HG03571 (cell line): ENCODE data around the gene ADGRL3.
"Not testable (repeated sequence)": the region's sequence is repeated elsewhere in the genome, so short reads cannot be mapped to it uniquely, and the experiment has no call there.

Experiments
- ATAC-seq: cut with Tn5 transposase; IDR thresholded peaks from one replicate; pipeline ENCODE4 v1.9.1; 2021; ENCODE audit not compliant: unreplicated experiment

ADGRL3 gene

DNA sequence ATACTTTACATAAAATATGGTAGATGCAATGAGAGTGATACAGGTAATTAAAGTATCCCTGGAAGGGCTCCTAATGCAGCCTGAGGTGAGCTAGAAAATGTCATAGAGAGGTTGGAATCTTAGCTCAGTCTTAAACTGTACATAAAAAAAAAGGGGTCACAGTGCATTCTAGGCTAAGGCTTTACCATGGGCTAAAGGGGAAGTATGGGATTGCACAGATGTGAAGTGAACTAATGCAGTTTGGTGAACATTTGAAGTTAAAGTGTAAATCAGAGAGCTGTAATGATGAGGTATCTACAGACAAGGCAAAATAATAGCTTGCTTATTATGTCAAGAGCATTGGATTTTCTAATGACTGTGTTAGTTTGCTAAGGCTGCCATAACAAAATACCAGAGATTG, 405.9 kb downstream of the ADGRL3 start:
- ATAC-seq, result no peak

DNA sequence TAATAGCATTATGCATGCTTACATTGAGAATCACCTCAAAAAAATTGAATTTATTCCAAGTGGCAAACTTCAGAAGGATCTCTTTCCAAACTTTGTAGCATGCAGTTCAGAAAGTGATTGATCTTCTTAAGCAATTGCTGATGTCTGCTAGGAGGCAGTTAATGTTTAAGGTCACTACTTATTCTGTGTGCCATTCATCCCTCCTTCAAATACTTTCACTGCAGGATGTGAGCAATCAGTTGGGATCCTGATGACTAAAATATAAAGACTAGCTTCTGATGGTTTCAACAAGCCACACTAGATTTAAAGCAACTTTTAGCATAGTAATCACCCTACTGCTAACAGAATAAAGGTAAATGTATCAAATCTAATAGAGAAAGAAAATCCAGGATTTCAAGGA, 414.1 kb downstream of the ADGRL3 start:
- no peak for ATAC-seq

DNA sequence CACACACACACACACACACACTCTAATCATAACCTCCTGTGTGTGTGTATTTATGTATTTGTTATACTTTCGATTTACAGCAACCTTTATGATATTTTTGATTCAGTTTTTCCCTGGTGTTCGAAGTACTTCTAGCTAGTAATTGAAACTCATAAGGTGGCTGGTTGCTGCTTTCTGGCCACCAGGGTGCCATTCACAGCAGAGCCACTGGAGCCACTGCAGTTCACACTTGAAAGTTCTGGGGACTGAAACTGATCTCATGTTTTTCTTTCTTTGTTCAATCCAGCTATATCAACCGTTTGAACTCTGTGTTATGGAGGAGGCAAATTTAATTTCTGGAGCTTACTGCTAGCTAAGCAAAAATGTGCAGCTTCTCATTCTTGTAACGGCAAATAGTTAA, 419.4 kb downstream of the ADGRL3 start:
- no peak for ATAC-seq

DNA sequence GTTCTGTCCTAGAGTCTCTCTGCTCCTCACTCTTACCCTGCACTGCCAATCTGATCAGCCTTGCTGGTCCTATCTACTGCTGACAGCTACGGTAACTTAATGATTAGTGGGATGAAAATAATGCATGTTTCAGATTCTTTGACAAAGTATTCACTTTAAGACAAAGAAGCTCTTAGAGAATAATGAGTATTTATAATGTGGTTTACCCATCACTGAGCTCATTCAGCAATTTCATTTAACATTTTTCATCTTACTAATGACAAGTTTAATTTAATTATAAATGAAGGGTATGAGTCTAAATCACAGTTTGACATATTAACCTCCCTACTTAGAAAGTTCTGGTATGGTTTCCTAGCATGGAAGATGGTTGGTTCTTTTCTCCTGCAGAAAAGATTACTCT, 428.2 kb downstream of the ADGRL3 start:
- ATAC-seq, result no peak

DNA sequence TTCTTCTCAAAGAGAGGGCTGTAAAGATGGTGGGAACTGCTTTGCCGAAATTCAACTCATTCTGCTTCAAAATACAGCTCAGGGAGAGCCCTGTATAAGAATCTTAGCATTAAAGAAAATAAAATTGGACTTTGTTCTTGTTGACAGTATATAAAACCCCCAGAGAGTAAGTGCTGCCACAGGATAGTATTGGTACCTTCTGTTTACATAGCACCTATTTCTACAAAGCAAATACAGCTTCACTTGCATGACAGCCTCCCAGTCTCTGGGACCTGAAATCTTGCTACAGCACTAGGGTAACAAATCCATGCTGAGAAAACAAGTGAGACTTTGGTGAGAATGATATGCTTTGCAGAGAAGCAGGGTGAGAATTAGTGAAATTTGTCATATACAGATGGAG, 428.6 kb downstream of the ADGRL3 start:
- ATAC-seq, result no peak

DNA sequence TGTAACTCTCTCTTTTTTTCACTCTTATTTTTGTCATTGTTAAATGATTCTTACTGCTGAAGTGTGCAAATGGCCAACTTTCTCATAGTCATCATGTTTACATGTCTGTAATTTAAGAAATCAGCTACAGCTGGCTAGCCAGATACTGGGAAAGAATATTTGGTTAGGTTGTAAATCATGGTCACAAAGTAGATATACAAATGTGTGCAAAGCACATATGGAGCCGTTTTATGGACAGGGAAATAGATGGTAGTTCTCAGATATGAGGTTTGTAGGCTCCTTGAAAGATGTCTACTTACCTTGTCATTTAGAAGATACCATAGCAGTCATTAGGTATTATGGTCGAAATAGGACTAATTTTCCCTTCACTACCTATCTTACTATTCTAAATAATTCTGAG, 430.4 kb downstream of the ADGRL3 start:
- no peak for ATAC-seq

DNA sequence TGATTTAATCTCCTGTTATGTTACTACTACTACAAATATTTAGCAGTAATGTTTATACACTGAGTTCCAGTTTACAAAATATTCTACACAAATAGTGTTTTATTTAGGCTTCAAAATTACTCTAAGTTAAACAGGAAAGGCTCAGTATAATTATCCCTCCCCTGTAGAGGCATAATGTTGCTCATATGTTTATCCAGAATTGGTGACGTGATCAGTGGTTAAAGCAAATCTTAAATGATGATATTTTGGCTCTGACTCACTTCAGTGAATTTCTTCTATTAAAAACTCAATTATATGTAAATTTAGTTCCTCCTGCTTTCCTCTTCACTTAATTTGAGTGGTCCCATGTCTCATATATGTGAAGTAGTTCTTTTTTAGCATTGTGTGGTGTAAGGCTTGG, 438.5 kb downstream of the ADGRL3 start:
- no peak for ATAC-seq

DNA sequence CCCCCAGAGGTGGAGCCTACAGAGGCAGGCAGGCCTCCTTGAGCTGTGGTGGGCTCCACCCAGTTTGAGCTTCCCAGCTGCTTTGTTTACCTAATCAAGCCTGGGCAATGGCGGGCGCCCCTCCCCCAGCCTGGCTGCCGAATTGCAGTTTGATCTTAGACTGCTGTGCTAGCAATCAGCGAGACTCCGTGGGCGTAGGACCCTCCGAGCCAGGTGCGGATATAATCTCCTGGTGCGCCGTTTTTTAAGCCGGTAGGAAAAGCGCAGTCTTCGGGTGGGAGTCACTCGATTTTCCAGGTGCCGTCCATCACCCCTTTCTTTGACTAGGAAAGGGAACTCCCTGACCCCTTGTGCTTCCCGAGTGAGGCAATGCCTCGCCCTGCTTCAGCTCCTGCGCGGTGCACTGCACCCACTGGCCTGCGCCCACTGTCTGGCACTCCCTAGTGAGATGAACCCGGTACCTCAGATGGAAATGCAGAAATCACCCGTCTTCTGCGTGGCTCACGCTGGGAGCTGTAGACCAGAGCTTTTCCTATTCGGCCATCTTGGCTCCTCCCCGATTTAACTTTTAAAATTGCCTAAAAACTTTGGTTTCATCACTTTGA, 446.7 kb downstream of the ADGRL3 start:
- ATAC-seq, result not testable (repeated sequence)

DNA sequence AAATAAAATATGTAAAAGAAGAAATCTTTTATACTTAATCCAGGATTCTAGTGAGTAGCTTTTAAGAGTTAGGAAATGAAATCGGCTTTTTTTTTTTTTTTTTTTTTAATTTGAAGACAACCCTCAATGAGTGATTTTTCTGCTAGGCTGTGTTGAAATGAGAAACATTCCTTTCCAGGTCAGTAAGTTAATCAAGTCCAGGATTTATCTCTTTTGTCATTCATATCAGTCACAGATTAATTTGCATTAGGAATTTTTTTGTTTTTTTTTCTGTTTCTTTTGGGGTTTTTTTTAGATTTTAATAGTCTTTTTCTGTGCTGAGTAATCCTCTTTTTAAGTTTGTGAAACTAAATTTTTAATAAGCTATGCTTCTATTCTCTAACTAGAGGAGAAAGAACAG, 448.1 kb downstream of the ADGRL3 start:
- ATAC-seq, result no peak

DNA sequence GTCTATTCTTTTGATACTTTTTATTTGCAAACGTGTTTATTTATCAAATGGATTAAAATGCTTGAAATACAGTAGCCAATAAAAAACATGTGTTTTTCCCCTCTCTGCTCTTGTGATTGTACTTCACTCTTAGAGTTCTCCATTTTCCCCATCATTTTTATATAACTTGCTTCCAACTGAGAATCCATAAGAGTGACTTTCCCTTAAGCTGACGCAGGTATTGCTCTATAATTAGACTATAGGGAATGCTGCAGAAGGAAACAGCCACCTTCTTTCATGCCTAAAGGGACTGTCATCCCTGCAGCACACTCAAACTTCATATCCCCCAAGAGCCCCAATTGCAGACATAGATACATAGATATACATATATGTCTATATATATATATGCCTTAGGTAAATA, 456.9 kb downstream of the ADGRL3 start:
- no peak for ATAC-seq

DNA sequence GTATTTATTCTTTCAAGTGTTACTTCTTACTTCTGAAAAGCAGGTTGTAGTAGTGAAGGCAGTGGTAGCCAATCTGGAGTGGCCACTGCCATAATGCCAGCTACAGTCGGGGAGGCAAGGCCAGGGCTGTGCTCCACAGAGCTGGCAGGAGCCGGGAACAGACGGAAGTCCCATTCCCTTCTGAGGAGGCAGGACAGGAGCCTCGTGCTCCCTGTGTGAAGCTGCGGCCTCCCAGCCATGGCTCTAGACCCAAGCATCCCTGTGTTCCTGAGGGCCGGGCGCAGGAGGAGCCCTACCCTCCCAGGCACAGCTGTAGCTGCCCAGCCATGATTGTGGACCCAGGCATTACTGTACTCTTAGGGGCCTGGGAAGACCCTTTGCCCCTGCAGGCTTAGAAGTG, 461.8 kb downstream of the ADGRL3 start:
- no peak for ATAC-seq

DNA sequence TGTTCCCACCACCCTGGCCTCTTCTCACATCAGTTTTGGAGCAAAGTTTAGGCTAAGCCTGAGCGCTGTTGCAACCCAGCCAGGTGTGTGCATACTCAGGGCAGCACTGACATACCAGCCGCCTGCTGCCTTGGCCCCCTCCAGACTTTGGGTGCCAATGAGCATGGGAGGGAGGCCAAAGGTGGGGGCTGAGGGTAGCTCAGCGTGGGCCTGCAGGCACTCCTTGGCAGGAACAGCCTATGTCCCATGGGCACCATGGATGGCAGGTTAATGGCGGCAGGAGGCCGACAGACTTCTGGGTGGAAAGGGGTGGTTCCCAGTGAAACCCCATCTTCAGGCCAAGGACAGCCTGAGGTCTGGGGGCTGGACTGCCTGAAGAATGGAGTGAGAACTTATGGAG, 462.2 kb downstream of the ADGRL3 start:
- ATAC-seq, result no peak

DNA sequence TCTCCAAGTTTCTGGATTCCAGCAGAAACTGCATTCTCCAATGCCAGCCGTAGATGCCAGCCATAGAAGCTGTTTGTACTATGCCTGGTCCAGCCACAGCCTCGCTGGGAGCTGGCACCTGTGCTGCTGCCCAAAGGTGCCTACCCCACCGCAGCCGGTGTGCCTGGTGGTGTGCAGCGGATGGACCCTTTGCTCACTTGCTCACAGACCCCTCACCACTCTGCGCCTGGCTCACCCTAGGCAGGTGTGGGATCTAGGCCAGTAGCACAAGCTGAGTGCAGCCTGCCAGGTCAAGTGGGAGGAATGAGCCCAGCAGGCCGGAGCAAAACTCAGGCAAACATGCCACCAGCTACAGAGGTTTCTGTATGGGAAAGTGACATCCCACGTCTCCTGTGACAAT, 463.2 kb downstream of the ADGRL3 start:
- ATAC-seq, result no peak

DNA sequence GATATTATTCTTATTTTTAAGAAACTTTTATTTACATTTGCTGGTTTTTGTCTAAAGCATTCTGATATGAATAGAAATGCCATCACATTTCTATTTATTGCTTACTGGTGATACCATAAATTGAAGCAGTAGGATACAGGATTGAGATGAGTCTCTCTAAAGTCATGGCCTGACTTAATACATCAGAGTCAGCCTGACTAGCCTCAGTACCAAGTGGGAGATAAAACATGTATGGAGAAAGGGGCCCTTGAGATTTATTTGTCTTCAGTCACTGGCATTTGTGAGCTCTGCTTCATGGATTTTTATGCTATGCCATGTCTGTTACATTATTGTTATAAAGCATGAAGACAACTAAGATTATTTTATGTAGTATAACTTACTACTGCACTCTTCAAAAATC, 465.5 kb downstream of the ADGRL3 start:
- no peak for ATAC-seq

DNA sequence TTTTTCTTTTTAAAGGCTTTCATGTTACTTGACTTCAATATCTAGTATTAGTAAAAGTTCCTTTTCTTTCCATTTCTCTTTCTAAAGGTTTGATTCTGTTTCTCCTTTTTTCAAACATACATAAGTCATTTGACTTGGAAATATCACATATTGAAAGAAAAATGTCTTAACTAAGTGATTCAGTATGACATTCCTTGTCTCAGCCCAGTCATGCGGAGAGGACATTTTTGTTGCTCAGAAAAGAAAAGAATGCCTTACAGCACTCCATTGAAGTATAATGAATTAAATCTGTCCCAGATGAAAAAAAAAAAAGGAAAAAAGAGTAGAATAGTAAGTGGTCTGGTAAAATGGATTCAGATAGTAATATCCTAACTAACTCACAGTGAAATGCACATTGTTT, 466.1 kb downstream of the ADGRL3 start:
- no peak for ATAC-seq

DNA sequence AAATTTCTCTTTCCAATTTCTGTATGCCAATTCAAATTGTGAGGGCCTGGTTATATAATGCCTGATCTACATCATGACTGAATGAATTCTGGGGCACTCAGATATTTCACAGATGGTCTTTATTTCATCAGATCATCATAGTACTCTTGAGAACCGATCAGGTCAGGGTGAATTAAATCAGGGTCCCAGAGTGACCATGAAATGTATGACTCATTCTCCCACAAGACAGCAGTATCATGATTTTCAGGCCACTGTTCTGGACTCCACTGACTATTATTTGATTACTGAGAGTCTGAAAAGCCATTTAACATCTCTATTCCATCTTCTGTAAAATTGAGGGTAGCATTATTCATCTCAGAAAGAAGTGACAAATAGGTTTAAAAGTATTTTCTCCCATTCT, 471.5 kb downstream of the ADGRL3 start:
- no peak for ATAC-seq

DNA sequence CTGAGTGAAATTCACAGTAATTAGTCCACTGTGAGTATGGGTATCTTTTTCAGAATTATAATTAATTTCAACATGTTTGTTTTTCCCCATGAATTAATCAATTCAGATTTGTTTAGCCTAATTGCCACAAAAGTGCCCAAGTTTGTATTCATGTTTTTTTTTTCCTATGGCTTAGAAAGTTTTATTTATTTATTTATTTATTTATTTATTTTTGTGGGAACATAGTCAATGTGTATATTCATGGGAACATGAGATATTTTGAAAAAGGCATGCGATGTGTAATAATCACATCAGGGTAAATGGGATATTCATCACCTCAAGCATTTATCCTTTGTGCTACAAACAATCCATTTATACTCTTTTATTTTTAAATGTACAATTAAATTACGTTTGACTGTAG, 475.3 kb downstream of the ADGRL3 start:
- ATAC-seq, result no peak

DNA sequence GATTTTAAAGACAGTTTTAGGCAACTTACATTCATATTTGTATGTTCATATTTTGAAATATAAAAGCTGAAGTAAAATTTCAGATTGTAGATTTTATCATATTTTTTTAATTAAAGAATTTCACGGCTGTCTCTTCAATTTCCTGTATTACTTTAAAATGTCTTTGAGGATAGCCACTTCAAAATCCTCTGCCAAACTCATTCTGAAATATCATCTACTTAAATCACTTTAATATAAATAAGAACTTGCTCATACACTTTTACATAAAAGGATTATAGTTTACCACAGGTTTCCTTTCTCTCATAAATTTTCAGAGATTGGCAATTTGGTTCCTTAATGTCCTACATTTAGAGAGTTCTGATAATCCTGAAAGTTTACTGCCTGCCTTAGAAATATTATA, 478.2 kb downstream of the ADGRL3 start:
- ATAC-seq, result no peak

DNA sequence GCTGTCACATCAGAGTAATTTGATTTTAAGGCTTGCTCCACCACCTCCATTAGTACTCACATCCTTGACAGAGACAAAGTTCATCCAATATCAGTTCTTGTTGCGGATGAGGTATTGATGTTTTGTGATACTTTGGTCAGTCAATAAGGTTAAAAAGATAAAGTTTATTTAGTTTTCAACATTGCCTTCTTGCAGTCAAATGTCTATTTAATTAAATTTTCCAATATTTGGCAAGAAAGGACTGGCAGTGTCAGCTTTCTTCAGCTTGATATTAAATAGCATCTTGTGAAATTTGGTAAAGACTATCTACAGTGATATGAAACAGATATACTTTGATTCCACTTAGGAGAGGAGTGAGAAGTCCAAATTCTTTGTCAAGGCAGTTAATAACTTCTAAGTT, 493.4 kb downstream of the ADGRL3 start:
- ATAC-seq, result no peak

DNA sequence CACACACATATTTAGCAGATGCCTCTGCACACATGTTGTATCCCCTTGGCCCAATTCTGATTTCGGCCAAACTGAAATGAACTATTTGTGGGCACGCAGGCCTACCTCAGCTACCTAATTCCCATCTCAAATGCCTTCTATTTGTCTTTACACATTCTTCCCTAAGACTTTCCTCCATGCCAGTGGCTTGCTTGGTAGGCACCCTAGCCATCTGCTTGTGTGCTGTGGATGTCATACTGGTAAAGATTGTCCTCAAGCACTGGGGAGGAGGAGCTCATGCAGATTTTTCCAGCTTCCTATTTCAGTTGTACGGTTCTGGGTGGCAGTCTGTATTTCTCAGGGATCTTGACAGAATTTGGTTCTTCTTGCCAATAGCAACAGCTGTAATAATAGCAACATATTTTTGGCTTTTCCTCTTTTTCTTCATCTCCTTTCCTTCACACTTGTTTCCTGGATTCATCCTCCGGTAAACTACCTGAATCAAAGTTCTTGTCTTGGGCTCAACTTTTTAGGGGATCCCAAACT, 514.3 kb downstream of the ADGRL3 start:
- no peak for ATAC-seq

DNA sequence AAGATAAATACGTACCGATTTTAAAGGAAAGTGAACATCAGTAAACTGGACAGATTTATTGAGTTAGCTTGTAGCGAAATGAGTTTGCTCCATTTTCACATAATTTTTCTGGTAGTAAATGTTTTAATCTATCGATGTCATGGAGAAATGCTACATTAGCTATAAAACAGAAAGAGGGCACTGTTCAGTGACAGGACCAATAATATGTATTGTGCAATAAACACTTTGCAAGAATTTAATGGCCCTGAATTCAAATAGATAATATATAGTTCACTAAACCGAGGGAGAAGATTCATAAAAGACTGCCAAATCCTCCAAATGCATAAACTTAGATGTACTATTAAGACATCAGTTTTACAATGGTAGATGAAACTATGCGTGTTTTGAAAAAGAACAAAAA, 516.3 kb downstream of the ADGRL3 start:
- no peak for ATAC-seq

DNA sequence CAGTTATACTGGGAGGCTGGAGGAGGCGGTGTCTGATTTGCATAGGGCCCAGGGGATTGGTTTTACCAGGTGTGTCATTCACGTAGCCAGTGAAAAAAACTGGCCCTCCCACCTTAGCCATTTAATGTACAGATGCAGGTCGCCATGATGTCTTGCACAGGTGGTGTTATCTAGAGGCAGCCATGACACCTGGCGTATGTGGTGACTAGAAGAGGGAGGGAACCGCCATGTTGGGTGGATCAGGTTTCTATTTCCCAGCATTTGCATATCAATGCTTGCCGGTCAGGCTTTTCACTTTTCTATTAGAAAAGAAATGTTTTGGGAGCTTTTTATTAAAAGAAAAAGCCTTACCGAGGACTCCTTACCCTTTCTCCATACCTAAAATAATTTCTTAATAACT, 523.4 kb downstream of the ADGRL3 start:
- ATAC-seq, result no peak

DNA sequence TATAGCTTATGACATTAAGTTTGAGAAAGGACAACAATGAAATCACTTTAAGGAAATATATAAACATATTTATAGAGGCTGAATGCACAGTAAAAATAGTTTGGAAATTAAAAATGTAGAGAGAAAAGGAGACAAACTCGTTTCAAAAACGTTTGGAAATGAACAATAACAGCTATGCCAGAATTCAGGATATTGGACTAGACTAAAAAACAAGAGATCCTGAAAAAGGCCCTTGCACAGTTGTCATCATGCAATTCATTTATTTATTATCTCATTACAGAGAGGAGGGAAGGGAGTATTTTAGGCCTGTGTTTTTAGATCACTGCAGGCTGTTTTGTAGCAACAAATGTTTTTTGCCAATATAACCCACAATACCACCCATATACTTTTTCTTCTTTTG, 527.2 kb downstream of the ADGRL3 start:
- ATAC-seq, result no peak

DNA sequence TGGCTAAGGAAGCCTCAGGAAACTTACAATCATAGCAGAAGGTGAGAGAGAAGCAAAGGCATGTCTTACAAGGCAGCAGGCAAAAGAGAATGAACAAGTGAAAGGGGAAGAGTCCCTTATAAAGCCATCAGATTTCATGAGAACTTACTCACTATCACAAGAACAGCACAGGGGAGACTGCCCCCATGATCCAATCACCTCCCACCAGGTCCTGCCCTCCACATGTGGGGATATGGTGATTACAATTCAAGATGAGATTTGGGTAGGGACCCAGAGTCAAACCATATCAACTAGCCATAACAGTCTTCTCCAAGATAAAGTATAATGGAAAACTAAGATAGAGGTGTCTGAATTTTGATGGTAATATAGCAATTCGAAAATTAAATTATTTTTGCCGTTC, 534.3 kb downstream of the ADGRL3 start:
- ATAC-seq, result no peak
